ENCODE results near the gene ZNF470.

GRCh38 chr19:56611288-56611687 is 44.0 kb downstream of the ZNF470 start:
- TF ChIP-seq CTCF (IDR thresholded peaks at IDR 0.05) (no peak), POLR2A (IDR thresholded peaks at IDR 0.05) (no peak), EP300 (IDR thresholded peaks at IDR 0.05) (no peak)
